Cardiac septum (tissue), 1 donor: ENCODE data around the gene ACP6. TPM values are rescaled to one million over a fixed set of nuclear protein-coding genes. Genes with fewer than 3 reads are reported as not detected.
"Not testable (repeated sequence)": the region's sequence is repeated elsewhere in the genome, so short reads cannot be mapped to it uniquely, and the experiment has no call there.

Experiments
- DNase-seq: peaks from one replicate; pipeline ENCODE4 v3.0.0-alpha.2; 2020; ENCODE audit warnings: low spot score
- intact Hi-C: fragments of 100-400 bp; cut with DNase I; formaldehyde crosslinking; loops from one replicate; pipeline ENCODE4 v1.14.0; 2022
- long read RNA-seq: library from polyadenylated mRNA; unstranded; transcript quantifications from one replicate; pipeline ENCODE4 v2.0.0, GENCODE V29; 2021
- total RNA-seq: library from RNA; stranded (reverse); fragmentation: NEBNext Ultra II Directional; extraction: Animal tissue kit (Norgen Biotek cat#: 25700); gene quantifications from one replicate; pipeline ENCODE4 v1.2.1, GENCODE V29; 2021
- donor health status: DM: no; HTN: no; CAD: no.

ACP6 gene
- 10.9 TPM for total RNA-seq
- long read RNA-seq, full-length matches to known transcripts: 2 of 8 reads
- long read RNA-seq, partial matches to known transcripts: 1 of 8 reads
- long read RNA-seq, other reads (novel, unspliced or antisense): 5 of 8 reads

DNA sequence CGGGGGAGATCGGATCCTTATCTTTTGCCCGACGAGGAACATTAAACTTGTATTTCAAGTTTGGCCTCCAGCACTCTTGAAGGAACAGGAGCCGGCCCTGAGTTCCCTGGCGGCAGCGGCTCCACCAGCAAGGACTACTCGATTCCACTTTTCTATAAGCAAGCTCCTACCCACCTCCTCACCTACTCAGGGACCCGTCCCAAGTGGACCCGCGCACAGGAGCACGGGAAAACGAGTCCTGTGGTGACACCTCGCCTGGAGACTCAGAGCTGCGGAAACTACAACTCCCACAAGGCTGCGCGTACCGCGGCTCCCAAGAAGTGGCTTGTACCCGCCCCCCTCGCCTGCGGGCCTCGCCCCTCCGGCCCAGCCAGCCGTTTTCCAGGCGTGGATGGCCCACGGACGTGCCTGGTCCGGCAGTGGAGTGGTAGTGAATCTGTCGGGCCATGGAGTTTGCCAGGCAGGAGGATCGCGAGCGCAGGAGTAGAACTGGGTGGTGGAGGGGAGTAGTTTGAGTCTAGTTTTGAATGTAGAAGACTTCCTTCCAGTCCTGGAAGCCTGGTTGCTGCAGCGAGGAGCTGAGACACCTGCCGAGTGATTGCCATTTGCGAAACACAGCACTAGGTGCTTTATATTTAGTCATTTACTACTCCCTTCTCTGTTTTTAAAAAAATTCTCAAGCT, at the start of gene ACP6:
Gene ACP6, minus strand, starts transcription at position 206 of the 683 bp plus-strand sequence. CDS start 476 bp downstream, outside the sequence.
- DNase-seq: peak; percentile 98
- intact Hi-C loops: no loop called here

DNA sequence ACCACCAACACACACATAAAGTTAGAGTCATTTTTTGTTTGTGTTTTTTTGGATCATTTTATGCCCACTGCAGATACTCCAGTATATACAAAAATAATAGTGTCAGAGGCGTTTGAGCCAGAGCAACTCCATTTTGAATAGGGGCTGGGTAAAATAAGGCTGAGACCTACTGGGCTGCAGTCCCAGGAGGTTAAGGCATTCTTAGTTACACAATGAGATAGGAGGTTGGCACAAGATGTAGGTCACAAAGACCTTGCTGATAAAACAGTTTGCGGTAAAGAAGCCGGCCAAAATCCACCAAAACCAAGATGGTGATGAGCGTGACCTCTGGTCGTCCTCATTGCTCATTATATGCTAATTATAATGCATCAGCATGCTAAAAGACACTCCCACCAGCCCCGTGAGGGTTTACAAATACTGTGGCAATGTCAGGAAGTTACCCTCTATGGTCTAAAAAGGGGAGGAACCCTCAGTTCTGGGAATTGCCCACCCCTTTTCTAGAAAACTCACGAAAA, 49.4 kb upstream of the ACP6 start:
- no peak for DNase-seq
- intact Hi-C loops: loop anchor here (5.0 kb wide), 1 partner anchor 103 kb away; no protein-coding TSS in a partner anchor

- DNase-seq: no peak
- intact Hi-C loops: no loop called here
Measured at GRCh38 chr1:147719029-147719698, 48.8 kb upstream of the ACP6 start.

- intact Hi-C loops: no loop called here
- no peak for DNase-seq
Measured at GRCh38 chr1:147717706-147718097, 47.4 kb upstream of the ACP6 start.

GRCh38 chr1:147717051-147717705, 46.9 kb upstream of the ACP6 start:
- DNase-seq: no peak
- intact Hi-C loops: no loop called here

DNA sequence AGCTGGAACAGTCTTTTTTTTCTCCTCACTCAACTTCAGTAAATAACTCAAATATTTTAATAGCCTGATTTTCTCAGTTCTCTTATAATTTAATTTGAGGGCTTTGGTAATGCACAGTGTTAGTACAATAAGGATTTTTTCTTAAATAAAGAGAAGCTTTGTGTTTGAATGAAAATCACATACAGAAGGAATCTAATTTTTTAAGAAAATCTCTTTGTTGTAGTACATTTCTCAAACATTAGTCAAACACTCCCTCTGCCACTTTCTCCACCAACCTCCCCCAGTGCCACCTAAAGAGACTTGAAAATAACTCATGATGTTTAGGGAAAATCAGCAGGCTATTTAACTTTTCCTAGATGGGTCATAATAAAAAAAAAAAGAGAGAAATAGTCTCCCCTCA, 42.3 kb upstream of the ACP6 start:
- DNase-seq: no peak
- intact Hi-C loops: no loop called here

DNA sequence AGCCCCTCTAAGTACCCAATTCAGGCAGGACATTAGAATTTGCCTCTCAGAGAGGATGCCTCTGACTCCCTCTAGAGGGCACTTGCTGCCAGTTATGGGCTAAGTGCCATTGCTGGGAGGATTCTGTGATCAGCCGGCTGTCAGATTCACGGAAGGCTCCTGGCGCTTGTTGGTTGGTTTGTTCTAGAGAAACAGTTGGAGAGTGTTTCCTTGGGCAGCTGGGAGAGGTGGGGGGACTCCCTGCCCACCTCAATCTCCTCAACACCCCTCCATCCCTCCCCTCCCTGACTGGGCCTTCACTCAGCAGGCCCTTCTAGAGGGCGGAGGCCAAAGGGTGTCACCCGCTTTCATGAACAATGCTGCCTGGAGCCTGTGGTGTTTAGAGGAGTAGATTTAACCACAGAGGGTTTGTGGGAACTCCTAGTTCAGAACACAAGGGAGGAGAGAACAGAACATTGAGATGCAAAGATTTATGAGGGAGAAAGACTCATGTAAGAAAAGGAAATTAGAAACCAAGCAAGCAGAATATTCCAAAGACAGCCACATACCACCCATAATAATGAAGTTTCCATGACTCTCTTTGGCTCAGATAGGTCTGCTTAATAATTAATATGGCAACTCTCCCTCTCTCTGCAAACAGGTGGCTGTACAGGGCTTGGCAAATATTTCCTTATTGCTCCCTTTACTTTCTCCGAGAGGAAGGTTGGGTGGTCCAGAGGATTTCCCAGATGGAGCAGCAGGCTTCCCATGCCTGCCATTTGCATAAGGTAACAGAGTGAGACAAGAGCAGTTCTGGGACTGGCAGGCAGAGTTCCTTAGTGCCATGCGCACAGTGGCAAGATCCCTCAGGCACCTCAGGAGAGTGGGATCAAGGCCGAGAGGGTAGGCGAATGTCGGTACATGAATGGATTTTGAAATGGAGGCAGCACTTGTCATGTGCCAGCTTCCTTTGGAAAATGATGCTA, 30.0 kb upstream of the ACP6 start:
- intact Hi-C loops: no loop called here
- no peak for DNase-seq

DNA sequence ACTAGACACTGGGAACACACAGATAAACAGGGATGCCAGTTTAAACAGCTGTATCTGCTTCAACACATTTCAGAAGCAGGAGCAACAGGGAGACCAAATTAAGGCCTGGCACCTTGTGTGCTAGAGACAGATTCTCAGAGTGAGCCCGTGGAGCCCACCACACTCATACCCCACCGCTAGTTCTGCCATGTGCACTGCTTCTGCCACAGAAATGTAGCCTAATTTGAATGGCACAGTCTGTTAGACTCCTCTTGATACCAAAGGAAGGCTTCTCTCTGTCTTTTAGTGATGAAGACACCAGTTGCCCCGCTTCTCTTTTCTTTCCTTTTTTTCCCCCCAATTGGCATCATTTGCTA, 29.3 kb upstream of the ACP6 start:
- intact Hi-C loops: no loop called here
- DNase-seq: no peak

DNA sequence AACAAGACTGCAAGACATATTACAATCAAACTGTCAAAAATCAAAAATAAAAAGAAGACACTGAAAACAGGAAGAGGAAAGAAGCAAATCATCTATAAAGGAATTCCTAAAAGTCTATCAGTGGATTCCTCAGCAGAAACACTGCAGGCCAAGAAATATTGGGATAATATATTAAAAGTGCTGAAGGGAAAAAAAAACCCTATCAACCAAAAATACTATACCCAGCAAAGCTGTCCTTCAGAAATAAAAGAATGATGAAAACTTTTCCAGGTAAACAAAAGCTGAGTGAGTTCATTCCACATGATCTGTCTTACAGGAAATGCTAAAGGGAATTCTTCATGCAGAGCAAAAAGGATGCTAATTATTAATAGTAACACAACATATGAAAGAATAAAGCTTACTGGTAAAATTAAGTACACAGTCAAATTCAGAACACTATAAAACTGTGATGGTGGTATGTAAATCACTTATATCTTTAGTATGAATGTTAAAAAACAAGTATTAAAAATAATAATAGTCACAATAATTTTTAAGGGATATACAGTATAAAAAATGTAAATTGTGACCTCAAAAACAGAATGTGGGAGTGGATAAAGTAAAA, 12.9 kb upstream of the ACP6 start:
- DNase-seq: no peak
- intact Hi-C loops: no loop called here

- intact Hi-C loops, DNase-seq: not testable (repeated sequence)
Measured at GRCh38 chr1:147680608-147681235, 10.4 kb upstream of the ACP6 start.

- intact Hi-C loops: not testable (repeated sequence)
Measured at GRCh38 chr1:147677681-147678080, 7.4 kb upstream of the ACP6 start.

DNA sequence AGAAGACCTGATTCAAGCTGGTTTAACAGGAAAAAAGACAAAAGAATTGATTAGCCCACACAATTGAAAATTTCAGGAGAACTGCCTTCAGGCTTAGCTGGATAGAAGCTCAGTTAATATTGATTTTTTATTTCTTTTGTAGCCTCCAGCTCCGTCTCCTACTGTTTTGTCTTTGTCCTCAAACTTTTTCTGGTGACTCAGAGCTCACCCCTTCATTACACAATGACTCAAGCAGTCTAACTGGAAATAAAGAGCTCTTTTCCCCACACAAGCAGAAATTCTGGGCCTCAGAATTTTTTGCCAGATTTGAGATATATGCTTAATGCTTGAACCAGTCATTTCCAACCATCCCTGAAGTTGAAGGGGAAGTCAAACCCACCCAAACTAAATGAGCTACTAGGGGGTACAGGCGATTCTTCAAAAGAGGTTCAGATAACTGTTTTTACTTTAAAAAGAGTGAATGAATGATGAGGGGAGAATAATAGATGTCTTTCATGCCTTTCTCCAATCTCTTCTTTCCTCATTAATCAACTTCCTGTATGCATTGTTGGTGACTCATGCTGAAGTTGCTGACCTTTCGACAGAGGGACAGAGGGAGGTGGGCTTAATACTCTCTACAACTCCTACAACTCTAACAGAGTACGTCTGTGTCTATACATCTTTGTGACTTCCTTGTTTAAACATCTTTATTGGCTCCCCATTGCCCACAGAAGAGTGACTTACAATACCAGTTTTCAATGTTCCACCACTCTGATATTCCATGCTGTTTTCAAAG, 6.2 kb upstream of the ACP6 start:
- intact Hi-C loops: no loop called here
- DNase-seq: no peak

More at GRCh38 chr1:147677681-147678080, 7.4 kb upstream of the ACP6 start:
- DNase-seq: not testable (repeated sequence)

DNA sequence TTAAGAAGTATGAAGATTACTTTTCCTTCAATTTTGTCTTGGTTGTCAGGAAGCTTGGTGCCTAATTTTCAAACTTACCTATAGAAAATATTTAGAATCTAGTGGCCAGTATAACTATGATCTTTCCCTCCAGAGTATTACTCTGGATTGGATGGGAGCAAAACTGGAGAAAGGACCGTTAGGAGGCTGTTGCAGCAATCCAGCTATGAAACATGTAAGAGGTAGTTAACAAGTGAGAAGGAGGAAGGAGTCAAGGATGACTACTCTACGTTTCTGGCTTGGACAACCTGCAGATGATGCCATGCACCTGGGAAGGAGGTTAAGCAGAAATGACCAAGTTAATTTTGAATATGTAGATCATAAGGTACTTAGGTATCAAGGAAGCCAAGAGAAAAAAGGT, 3.5 kb upstream of the ACP6 start:
- intact Hi-C loops: no loop called here
- DNase-seq: no peak

GRCh38 chr1:147673406-147673805, 3.1 kb upstream of the ACP6 start:
- intact Hi-C loops: no loop called here

GRCh38 chr1:147669469-147670318, 630 bp downstream of the ACP6 start:
- intact Hi-C loops: no loop called here
- DNase-seq: peak; percentile 81

More at GRCh38 chr1:147673406-147673805, 3.1 kb upstream of the ACP6 start:
- DNase-seq: no peak

GRCh38 chr1:147665521-147665920, 4.8 kb downstream of the ACP6 start:
- intact Hi-C loops: no loop called here
- no peak for DNase-seq

- intact Hi-C loops: no loop called here
- no peak for DNase-seq
Measured at GRCh38 chr1:147664206-147664605, 6.1 kb downstream of the ACP6 start.
